Activated T-helper 1 cell treated with anti-CD3 and anti-CD28 coated beads, Interleukin-2, amount 50 U/mL, for 16 hours (primary cell): ENCODE results near the gene TMEM45A.
"Not testable (repeated sequence)": the region's sequence is repeated elsewhere in the genome, so short reads cannot be mapped to it uniquely, and the experiment has no call there.

Experiments used
- DNase-seq, 2 donors: peaks; one replicate each; pipeline ENCODE4 v3.0.0-alpha.2; 2020; ENCODE audit warnings: low read depth in 1 of 2, low spot score in 1 of 2

Gene TMEM45A

DNA sequence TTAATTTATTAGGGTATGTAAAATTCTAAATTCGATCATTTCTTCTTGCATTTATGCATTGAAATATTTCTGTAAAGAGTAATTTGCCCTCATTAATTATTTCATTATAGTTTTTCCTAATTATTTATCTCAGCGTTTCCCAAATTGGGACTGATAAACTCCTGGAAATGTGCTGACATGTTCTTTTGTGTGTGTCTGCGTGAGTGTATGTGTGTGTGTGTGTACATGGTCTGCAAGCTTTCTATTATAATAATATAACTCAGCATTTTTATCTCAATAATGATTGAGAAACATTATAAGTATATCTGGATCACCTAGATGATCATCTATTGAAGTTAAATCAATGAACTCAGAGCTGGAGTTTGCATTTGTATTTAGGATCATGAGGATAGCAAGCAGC lies 38.7 kb downstream of the TMEM45A start:
- DNase-seq = no peak

DNA sequence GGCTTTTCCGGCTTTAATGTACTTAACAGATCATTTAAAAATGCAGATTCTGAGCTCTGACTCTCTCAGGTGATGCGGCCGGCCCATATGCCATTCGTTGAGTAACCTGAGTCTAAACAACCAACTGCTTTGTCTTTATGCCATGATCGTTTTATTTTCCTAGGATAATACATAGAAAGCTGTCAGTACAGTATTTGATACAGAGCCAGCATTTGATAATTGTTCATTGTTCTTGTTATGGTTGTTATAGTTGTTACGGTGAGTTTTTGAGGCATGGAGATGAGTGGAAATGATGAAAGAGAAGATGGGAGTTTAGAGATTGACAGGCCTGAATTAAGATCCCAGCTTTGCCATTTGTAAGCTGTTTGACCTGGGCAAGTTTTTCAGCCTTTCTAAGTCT lies 40.0 kb downstream of the TMEM45A start:
- DNase-seq = no peak

DNA sequence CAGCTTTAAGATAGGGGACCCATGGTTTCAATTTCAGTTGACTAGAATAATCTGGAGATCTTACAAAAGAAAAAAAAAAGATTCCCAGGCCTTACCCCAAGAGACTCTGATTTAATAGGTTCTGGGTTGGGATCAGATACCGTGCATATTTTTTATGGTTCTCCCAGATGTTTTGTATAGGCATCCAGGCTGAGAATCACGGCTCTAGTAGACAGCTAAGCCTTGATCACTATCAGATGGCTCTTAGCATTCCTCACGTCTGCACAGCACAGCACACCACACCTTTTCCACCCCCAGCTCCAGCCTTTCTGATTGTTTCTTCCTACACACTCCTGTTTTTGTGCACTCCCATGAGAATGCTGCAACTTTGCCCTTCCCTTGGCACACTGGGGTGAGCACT lies 40.8 kb downstream of the TMEM45A start:
- DNase-seq = no peak

DNA sequence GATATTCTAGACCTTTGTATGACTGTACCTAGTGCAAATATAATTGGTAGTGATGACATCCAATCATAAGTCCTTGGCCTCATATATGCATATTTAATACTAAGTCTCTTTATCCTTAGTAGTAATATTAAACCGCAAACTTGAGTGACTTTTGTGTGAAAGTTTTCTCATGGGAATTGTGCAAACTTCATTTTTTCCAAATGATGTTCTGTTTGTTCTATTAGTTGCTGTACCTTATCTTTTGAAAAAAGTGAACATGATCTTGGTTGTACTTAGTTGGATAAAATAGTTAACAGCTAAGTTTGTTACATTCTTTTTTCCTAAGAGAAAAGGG lies 43.2 kb downstream of the TMEM45A start:
- DNase-seq = no peak

DNA sequence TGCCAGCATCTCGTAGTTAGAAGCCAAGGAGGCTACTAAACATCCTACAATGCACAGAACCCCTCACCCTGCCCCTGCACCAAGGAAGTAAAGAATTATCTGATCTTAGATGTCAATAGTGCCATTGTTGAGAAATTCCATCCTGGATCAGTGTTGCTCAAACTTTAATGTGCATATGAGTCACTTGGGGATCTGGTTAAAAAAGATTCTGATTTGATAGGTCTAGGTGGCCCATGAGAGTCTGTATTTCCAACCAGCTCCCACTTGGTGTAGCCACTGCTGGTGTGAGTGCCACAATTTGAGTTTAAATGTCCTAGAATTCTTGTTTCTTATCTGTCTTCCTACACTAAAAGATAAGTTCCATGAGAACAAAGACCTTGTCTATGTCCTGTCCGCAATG lies 43.7 kb downstream of the TMEM45A start:
- no peak for DNase-seq

DNA sequence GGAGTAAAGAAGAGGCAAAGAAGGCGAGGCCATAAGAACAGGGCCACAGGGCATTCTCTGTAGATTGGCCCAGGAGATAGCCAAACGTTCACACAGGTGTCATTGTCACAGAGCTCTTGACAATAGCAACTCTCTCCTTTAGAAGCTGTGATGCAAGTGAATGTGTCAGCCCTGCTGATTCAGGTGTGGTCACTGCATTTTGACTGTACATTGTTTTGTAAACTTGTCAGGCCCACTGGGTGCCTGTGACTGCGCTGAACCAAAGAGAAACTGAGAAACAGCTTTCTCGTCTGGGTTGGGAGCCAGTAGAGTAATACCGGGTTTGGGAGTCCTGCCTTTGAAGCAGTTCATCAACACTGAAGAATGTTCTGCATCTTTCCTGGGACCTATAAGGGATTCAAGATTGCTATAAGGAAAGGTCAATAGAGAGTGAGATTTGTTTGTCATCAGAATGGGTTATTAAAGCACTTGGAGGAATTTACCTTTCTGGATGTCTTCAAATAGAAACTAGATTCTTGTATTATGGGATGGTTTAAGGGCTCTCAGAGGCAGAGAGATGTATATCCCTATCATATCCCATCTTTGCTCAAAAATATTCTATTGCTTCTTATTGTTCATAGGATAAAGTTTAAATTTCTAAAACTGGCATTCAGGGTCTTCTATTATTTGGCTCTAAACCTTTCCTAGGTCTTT lies 45.4 kb downstream of the TMEM45A start:
- no peak for DNase-seq

DNA sequence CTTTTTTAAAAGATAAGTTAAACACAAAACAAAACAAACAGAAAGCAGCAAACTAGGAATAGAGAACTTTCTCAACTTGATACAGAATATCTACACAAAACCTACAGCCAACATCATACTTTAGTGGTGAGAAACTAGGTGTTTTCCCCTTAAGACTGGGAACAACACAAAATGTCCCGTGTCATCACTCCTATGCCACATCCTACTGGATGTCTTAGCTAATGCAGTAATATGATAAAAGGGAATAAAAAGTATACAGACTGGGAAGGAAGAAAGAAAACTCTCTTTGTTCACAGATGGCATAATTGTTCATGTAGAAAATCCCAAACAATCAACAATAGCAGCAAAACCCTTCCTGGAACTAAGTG lies 45.9 kb downstream of the TMEM45A start:
- no peak for DNase-seq

DNA sequence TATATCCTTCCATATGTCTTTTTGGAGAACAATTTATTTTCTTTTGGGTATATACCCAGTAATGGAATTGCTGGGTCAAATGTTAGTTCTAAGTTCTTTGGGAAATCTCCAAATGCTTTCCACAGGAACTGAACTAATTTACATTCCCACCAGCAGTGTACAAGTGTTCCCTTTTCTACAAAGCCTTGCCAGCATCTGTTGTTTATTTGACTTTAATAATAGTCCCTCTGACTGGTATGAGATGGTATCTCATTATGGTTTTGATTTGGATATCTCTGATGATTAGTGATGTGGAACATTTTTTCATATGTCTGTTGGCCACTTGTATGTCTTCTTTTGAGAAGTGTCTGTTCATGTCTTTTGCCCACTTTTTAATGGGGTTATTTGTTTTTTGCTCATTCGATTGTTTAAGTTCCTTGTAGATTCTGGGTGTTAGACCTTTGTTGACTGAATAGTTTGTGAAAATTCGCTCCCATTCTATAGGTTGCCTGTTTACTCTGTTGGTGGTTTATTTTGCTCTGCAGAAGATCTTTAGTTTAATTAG lies 48.4 kb downstream of the TMEM45A start:
- no peak for DNase-seq

DNA sequence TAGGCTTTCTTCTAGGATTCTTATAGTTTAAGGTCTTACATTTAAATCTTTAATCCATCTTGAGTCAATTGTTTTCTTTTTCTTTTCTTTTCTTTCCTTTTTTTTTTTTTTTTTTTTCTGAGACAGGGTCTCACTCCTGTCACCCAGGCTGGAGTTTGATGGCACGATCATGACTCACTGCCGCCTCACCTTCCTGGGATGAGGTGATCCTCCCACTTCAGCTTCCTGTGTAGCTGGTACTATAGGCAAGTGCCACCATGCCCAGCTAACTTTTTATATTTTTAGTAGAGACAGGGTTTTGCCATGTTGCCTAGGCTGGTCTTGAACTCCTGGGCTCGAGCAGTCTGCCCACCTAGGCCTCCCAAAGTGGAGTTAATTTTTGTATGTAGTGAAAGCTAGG lies 49.0 kb downstream of the TMEM45A start:
- not testable (repeated sequence) for DNase-seq

DNA sequence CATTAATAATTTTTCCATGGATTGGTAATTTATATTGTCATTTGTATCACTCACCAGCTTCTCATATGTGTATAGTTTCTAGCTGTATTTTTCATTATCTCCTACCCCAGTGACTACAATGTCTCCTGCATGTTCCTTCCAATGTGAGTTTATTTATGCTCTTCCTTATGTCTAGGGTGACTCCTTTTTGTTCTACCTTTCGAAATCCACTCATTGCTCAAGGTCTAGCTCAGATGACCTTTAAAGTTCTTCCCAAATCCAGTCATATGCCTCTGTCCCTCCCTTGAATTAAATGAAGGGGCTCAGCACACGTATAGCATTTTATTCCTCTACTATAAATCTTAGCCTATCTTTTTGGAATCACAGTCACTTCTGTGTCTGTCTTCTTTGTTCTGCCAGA lies 53.0 kb downstream of the TMEM45A start:
- no peak for DNase-seq

DNA sequence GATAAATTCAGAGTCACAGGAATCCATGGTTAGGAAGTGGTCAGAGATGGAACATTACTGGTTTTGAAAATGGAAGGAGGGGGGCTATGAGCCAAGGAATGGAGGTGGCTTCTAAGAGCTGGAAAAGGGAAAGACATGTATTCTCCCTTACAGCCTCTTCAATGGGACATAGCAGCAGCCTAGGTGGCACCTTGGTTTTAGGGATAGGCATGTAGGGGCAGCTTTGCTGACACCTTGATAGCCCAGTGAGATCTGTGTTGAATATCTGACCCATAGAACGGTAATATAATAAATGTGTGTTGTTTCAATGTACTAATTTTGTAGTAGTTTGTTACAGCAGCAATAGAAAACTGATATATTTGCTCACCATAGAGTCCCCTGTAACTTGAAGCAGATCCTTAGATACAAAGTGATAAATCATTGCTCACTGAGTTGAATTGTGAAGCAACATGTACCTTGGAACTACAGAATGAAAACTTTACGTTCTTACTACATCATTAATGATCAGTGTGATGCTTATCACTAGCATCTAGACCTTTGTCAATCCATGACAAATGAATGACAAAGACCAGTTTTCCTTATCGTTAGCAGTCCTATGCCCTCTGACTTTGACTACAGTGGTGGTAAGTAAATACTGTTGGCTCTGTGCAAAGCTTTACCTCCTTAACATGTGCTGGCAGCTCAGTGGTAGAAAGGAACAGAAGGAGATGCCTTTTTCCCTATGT lies 53.8 kb downstream of the TMEM45A start:
- no peak for DNase-seq

DNA sequence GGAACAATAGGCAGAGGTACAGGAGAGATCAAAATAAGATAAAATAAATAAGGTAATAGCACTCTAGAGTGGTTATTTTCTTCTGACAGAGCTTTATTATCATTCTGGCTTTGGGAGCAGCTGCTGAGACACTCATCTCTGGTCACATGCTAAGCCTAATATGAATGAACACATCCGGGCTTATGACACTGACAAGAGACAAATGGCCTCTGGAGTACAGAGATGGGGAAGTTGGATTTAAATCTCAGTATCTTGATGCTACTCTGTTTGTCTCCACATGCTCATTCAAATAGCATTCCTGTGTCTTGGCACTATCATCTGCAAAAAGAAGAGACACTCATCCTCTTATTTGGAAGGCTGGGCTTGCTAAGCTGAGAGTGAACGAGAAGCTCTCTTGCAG lies 55.6 kb downstream of the TMEM45A start:
- DNase-seq = no peak

DNA sequence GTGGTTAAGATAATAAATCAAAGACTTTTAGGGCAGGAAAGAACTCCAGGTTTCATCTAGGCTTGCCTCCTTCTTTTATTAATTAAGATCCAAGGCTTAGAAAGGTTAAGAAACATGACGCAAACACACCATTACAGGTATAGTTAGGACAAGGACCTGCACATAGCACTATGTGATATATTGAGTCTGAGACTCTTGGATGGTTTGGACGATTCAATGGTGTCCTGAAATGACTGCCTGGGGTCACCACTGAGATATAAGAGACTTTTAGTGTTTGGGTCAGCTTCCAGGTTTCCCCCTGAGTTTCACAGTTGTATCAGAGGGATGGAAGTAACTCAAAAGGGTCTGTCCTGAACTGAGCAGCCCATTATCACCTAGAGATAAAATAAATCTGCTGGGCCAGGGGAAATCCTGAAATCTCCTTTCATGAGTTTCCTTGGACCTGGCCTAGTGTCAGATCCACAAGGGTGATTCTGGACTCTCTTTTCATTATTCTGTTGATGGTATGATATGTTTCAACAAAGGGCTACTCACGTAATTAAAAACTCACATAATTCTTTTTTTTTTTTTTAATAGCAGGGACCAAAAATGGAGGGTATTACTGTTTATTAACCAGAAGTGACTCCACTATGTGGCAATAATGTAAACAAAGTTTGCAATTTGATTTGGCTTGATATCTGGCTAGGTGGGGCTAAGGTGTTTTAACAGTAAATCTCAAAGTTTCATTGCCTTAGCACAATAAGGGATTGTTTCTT lies 61.4 kb downstream of the TMEM45A start:
- no peak for DNase-seq

DNA sequence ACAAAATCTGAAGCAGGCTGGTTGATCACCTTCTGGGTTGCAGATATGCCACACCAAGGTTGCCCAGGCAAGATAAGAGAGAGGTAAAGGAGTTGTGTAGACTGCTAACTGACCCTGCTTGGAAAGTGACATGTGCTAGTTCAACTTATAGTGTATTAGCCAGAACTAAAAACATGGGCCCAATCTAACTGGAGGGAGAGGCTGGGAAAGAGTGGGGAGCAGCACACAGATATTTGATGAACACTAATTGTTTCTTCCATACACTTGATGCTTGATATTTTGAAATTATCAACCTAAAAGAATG lies 61.9 kb downstream of the TMEM45A start:
- DNase-seq = no peak

DNA sequence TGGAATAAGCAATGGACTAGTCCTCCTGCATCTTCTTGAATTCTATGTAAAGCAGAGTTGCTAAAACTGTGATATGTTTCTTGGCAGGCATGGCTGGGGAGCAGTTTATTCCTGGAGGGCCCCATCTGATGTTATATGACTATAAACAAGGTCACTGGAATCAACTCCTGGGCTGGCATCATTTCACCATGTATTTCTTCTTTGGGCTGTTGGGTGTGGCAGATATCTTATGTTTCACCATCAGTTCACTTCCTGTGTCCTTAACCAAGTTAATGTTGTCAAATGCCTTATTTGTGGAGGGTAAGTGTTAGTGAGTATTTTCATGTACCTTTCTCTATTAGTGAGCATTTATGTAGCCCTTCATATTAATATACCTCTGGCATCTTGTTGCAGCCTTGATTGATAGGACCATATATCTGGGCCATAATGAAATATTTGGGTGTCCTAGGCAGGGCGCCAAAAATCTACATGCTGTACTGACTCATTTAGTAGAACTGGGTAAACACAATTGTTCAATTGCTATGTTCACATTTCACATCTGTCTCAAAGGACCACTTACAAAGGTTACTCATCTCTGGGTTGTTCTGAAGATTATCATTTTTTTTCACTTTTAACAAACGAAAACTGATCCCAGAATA lies 64.4 kb downstream of the TMEM45A start:
- no peak for DNase-seq

DNA sequence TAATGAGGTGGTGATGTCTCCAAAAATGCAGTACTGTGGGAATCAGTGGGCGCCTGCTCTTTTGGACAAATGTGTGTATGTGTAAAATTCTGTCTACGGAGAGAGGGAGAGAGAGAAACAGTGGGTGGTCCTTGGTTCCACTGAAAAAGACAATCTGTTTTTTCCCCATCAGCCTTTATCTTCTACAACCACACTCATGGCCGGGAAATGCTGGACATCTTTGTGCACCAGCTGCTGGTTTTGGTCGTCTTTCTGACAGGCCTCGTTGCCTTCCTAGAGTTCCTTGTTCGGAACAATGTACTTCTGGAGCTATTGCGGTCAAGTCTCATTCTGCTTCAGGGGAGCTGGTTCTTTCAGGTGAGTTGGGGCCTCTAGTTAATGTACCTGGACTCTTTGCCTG lies 65.8 kb downstream of the TMEM45A start:
- no peak for DNase-seq

DNA sequence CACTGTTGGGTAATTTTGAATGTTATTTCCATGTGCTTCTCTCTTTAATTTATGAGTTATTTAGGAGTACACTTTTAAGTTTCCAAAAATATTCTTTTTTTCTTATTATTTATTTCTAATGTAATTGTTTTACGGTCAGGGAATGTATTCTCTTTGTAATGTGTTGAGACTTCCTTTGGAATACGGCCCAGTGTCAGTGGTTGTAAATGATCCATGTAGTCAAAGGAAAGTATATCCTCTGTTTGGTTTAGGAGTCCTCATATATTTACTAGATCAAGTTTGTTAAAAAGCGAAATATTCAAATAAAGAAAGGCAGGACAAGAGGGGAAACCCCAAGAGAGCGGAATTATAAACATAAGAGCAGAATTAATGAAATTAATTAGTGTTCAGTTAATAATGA lies 68.0 kb downstream of the TMEM45A start:
- no peak for DNase-seq

DNA sequence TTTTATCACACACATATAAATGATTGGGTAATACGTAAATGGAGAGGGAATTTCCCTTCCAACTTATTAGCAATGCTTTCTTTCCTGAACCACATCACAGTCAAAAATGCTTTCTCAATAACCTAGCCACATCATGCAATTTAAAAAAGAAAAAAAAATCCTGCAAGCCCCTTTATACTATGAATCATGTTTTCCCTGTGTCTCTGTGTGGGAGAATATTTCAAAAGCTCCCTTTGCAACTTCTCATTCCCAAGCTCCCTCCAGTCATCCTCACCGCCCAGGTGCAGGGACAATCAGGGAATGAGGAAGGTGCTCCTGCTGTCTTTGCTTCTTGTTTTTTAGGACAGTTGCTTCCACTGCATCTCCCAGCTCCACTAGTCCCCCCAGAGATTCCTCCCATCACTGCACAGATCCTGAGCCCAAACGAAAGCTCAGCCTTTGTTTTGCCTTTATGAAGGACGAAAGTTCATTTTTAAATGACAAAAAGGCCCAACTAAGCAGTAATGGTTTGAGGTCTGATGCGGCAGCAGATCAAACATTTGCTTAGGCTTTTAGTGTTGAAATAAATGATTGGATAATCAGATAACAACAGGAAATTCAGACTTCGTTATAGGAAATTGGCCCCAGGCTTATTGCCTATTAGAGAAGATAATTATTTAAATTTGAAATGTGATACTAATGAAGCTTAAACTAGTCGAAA lies 69.2 kb downstream of the TMEM45A start:
- DNase-seq = no peak

DNA sequence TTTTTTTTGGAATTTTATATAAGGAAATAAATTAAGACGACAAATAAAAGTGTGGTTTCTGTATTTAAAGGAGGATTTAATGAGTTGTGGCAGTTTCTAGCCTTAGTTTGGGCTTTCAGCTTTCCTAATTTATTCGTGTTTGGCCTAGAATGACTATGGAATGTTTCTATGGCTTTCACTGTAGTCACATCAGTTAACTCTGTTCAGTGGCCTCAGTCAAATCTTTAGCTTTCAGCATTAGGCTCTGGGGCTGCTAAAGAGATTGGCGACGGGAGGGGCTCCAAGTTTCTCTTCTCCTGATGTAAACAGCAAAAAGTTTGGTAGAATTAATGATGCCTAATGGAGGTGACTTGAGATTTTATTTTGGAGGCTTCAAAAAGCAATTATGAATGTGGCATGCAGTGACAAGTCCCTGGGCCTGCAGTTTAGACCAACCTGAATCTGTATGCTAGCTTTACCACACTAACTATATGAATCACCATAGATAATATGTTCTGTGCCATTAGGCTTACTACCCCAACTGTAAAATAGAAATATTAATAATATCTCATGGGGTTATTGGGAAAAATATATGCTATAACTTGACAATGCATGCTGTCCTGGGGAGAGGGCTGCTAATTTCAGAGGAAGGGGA lies 69.9 kb downstream of the TMEM45A start:
- DNase-seq = no peak

DNA sequence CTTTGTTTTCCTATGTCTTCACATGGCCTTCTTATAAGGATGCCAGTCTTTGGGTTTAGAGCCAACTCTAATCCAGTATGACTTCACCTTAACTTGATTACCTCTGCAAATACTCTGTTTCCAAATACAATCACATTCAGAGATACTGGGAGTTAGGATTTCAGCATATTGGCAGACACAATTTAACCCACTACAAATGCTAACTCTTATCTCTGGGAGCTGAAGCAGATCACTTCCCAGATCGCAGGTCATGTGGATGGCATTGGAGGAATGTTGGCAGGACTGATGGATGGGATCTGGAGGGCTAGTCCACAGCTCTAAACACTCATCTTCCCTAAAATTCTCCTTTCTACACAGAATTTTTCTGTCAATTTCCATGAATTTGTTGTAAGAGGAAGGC lies 70.8 kb downstream of the TMEM45A start:
- no peak for DNase-seq

DNA sequence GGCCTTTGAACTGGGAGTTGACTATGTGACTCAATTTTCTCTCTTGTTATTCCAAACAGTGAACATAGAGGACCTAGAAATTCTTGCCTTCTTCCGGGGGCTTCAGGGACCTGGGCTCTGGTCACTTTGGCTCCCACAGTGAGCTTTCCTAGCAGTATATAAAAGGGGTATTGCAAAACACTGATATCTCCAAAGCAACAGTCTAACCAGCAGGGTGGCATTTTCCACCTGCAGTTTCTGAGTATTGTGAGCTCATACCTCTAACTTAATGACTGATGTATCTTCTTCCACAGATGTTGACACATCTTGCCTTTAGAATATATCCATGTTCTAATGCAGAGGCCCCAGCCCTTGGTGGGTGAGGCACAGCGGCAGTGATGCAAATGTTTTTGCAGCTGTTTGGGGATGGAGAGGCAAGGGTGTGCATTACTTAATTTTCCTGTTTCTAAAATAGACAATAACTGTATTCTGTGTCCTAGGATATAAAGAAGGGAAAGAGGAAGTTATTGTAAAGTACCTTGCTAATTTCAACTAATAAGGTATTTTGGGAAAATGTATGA lies 71.3 kb downstream of the TMEM45A start:
- DNase-seq = no peak
